Coronary artery (tissue), 2 donors: ENCODE results near the gene H19.

Experiments used
- DNase-seq: peaks from one replicate; pipeline ENCODE4 v3.0.0-alpha.2; 2017; ENCODE audit warnings: low spot score
- H3K27ac ChIP-seq, 2 donors: fragments of 200-600 bp; sonication (generic); one replicate each; pipeline ENCODE4 v1.5.1; 2016 to 2019
- H3K4me3 ChIP-seq: fragments of 200-600 bp; sonication (generic); 2 replicates; pipeline ENCODE4 v1.5.1; 2016; ENCODE audit warnings: mild to moderate bottlenecking, moderate library complexity
- CTCF ChIP-seq: fragments of 200-600 bp; sonication (generic); IDR thresholded peaks from one replicate; pipeline ENCODE4 v1.5.1; 2019; ENCODE audit warnings: antibody characterized with exemption

Gene H19

GRCh38 chr11:1998290-1998689, 648 bp upstream of the H19 start:
- H3K27ac ChIP-seq: no peak overlapping the region
- TF ChIP-seq CTCF: no peak
- no peak for DNase-seq
- no peak overlapping the region for H3K4me3 ChIP-seq

GRCh38 chr11:1994121-1994520, 3.5 kb downstream of the H19 start:
- Histone ChIP-seq H3K27ac (no peak overlapping the region), H3K4me3 (no peak overlapping the region)
- DNase-seq: no peak
- TF ChIP-seq CTCF: no peak

GRCh38 chr11:1992111-1992510, 5.5 kb downstream of the H19 start:
- Histone ChIP-seq H3K4me3 (no peak overlapping the region), H3K27ac (no peak overlapping the region)
- TF ChIP-seq CTCF: no peak
- DNase-seq: no peak

DNA sequence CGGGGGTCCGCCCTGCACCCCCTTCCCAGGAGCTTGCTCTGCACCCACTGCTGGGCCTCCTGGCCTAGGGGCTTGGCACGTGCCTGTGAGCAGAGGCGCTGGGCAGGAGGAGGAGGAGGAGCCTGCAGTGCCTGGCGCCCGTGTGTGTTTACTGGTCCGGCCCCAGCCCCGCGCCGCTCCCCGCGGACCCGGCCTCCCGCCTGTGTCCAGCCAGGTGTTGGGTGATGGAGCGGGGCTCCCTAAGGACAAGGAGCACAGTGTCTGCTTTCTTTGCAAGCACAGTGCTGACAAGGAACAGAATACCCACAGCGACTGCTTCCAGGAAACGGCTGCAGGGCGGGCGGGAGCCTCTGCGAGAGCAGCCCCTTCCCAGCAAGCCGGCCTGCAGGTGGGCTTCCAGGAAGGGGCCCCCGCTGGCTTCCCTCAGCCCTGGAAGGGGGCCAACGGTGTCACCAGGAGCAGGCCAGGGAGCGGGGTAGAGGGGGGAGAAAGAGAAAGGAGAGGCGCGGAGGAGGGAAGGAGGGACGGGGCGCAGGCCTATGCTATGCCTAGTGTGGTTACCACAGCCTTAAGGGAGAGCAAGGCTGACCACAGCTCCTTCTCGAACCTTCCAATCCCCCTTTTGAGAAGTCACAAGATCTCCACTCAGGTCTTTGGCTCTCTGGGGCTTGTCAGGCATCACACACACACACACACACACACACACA, 6.6 kb downstream of the H19 start:
- no peak for TF ChIP-seq CTCF
- DNase-seq: no peak
- no peak overlapping the region for H3K4me3 ChIP-seq
- H3K27ac ChIP-seq: no peak overlapping the region

DNA sequence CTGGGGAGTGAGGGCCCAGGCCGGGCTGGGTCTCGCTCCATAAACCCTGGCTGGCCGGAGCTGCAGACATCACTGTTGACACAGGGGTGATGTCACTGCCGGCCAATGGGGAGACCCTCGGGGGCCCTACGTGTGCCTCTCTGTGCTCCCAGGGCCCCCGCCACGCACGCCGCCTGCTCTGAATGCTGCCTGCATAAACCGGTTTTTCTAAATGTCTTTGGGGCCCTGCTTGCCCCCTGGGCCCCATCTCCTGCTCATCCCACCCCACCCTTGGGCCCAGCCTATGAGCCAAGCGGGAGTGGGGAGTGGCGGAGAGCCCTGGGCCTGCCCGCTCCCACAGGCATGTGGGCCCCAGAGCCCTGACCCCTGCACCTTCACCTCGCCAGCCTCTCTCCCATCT, 7.7 kb downstream of the H19 start:
- no peak overlapping the region for H3K27ac ChIP-seq
- TF ChIP-seq CTCF: no peak
- DNase-seq: no peak
- H3K4me3 ChIP-seq: no peak overlapping the region

GRCh38 chr11:1988667-1989317, 8.8 kb downstream of the H19 start:
- DNase-seq: no peak
- Histone ChIP-seq H3K4me3 (no peak overlapping the region), H3K27ac (no peak overlapping the region)
- no peak for TF ChIP-seq CTCF

DNA sequence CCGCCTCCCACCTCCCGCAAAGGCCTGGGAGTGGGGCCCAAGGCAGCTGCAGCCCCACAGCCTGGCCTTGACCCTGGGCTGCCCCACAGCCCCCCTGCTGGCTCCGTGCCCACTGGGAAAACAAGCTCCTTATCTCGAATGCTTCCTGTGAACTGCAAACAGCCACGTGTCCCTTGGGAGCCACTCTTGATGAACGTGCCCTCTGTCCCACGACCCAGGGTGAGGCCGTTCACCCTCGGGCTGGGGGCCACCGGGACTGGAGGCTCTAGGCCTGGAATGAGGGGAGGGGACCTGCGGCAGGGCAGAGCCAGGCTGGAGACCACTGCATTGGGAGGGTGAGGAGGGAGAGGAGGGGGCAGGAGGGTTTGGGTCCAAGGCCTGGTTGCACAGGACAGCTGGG, 9.5 kb downstream of the H19 start:
- H3K27ac ChIP-seq: no peak overlapping the region
- H3K4me3 ChIP-seq: no peak overlapping the region
- DNase-seq: no peak
- no peak for TF ChIP-seq CTCF
